HUES64 (cell line): ENCODE measurements around the gene CASZ1.

ENCODE experiments used
- H3K27ac ChIP-seq: 2 replicates; pipeline ENCODE4 v1.7.0; 2013; ENCODE audit warnings: low read depth, low read length, inconsistent platforms
- H3K27me3 ChIP-seq: 2 replicates; pipeline ENCODE4 v1.6.1; 2013; ENCODE audit warnings: mild to moderate bottlenecking, low read length; ENCODE audit not compliant: insufficient read depth
- H3K36me3 ChIP-seq: 2 replicates; pipeline ENCODE4 v1.6.1; 2013; ENCODE audit warnings: mild to moderate bottlenecking, low read length; ENCODE audit not compliant: insufficient read depth
- H3K4me1 ChIP-seq: 2 replicates; pipeline ENCODE4 v1.6.1; 2013; ENCODE audit warnings: mild to moderate bottlenecking, low read length, moderate library complexity; ENCODE audit not compliant: insufficient read depth
- H3K4me3 ChIP-seq: 2 replicates; pipeline ENCODE4 v1.5.1; 2013; ENCODE audit warnings: mild to moderate bottlenecking, low read length, moderate library complexity
- H3K9ac ChIP-seq: 2 replicates; pipeline ENCODE4 v1.6.1; 2013; ENCODE audit warnings: mild to moderate bottlenecking, low read depth, low read length
- H3K9me3 ChIP-seq: 2 replicates; pipeline ENCODE4 v1.6.1; 2013; ENCODE audit warnings: low read depth, low read length; ENCODE audit not compliant: insufficient read depth
- whole genome bisulfite sequencing: fragments of 150-250, 120-280 bp; methylation state at CpG from one replicate; pipeline ENCODE4 v1.1.7; 2013; ENCODE audit warnings: missing lambda C conversion rate; 5-methylcytosine and 5-hydroxymethylcytosine counted together

CASZ1 gene

DNA sequence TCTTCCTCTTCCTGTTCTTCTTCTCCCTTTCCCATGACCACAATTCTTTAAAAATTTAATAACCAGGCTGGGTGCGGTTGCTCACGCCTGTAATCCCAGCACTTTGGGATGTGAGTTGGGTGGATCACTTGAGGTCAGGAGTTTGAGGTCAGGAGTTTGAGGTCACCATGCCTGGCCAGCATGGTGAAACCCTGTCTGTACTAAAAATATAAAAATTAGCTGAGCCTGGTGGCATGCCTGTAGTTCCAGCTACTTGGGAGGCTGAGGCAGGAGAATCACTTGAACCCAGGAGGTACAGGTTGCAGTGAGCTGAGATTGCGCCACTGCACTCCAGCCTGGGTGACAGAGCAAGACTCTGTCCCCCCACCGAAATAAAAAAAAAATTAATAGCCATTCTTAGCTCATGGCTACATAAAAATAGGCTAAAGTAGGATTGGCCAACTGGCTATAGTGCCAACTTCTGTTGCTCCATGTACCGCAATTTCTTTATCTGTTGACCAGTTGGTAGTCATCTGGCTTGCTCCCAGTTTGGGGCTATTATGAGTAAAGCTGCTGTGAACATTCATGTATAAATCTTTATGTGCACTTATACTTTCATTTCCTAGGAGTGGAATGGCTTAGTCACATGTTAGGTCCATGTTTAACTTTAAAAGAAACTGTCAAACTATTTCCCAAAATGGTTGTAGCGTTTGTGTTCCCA lies 185.4 kb downstream of the CASZ1 start:
- no peaks in the 10 kb centered on the region for H3K36me3 ChIP-seq
- 94% methylated on average over 6 of the region's 6 CpGs for WGBS
- H3K9ac ChIP-seq: no peak overlapping the region
- H3K4me1 ChIP-seq: no peaks in the 10 kb centered on the region; the same call in 1 of the 2 replicates
- no peak overlapping the region for H3K4me3 ChIP-seq
- H3K9me3 ChIP-seq: no peaks in the 10 kb centered on the region
- no peaks in the 10 kb centered on the region for H3K27me3 ChIP-seq
- no peak overlapping the region for H3K27ac ChIP-seq

DNA sequence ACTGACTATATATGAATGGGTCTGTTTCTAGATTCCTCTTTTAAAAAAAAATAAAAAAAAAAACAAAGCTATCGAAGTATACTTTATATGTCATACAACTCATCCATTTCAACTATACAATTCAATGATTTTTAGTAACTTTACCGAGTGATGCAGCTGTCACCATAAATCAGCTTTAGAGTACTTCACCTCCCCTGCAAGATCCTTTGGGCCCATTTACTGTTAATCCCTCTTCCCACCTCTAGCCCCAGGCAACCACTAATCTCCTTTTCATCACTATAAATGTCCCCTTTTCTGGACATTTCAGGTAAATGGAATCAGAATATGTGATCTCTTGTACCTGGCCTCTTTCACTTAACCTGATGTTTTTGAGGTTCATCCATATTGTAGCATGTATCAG lies 187.8 kb downstream of the CASZ1 start:
- no peaks in the 10 kb centered on the region for H3K36me3 ChIP-seq
- 94% methylated on average over 2 of the region's 2 CpGs for WGBS
- H3K27ac ChIP-seq: no peak overlapping the region
- no peak overlapping the region for H3K9ac ChIP-seq
- H3K4me3 ChIP-seq: no peak overlapping the region
- no peaks in the 10 kb centered on the region for H3K4me1 ChIP-seq
- no peaks in the 10 kb centered on the region for H3K9me3 ChIP-seq
- no peaks in the 10 kb centered on the region for H3K27me3 ChIP-seq

DNA sequence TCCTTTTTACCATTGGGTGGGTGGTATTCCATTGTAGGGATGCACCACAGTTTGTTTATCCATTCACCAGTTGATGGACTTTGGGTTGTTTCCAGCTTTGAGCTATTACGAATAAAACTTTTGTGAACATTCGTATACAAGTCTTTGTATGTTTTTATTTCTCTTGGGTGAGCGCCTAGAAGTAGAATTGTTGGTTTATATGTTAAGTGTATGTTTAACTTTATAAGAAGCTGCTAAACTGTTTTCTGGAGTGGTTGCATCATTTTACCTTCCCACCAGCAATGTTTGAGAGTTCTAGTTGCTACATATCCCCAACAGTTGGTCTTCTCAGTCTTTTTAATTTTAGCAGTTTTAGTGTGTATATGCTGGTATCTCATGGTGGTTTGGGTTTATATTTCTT lies 189.2 kb downstream of the CASZ1 start:
- H3K36me3 ChIP-seq: no peaks in the 10 kb centered on the region
- H3K27me3 ChIP-seq: no peaks in the 10 kb centered on the region
- 100% methylated on average over 3 of the region's 3 CpGs for WGBS
- H3K9me3 ChIP-seq: no peaks in the 10 kb centered on the region
- H3K9ac ChIP-seq: no peak overlapping the region
- H3K4me1 ChIP-seq: no peaks in the 10 kb centered on the region
- H3K4me3 ChIP-seq: no peak overlapping the region
- H3K27ac ChIP-seq: no peak overlapping the region

DNA sequence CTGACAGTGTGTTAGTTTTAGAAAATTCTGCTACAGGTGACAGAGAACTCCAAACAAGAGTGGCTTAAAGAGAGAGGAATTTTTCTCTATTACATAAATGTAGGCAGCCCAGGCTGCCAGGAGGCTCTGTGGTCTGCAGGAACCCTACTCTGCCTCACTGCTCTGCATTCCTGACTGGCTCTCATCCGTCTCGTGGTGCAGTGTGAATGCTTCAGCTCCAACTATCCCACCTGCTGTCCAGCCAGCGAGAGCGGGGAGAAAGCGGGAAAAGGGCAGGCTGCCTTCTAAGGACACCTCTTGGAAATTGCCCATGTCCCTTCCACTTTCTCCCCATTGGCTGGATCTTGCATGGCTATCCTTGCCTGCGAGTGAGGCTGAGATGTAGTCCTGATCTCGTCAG lies 190.4 kb downstream of the CASZ1 start:
- WGBS: 89% methylated on average over 7 of the region's 7 CpGs
- H3K9me3 ChIP-seq: no peaks in the 10 kb centered on the region
- H3K27me3 ChIP-seq: no peaks in the 10 kb centered on the region
- H3K4me3 ChIP-seq: no peak overlapping the region
- H3K4me1 ChIP-seq: no peaks in the 10 kb centered on the region
- no peak overlapping the region for H3K9ac ChIP-seq
- no peaks in the 10 kb centered on the region for H3K36me3 ChIP-seq
- no peak overlapping the region for H3K27ac ChIP-seq

DNA sequence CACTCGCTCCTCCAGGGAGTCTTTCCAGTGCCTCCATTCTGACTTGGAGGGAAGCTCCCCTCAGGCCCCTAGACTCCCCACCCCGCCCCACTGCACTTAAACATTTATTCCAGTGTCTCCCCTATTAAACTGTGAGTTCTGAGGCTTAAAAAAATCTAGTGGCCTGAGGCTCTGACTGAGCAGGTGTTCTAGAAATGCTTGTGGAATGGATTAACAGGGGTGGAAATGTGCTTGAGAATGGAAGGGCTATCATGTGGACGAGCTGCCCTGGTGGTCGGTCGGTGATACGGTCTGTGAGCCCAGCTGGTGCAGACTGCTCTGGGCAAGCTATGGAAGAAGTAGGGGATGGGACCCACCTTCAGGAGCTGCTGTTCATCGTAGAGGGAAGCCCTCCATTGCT lies 191.5 kb downstream of the CASZ1 start:
- H3K27ac ChIP-seq: no peak overlapping the region
- no peak overlapping the region for H3K4me3 ChIP-seq
- H3K9me3 ChIP-seq: no peaks in the 10 kb centered on the region
- H3K4me1 ChIP-seq: no peaks in the 10 kb centered on the region
- no peak overlapping the region for H3K9ac ChIP-seq
- H3K27me3 ChIP-seq: no peaks in the 10 kb centered on the region
- H3K36me3 ChIP-seq: no peaks in the 10 kb centered on the region
- WGBS: 93% methylated on average over 6 of the region's 7 CpGs

DNA sequence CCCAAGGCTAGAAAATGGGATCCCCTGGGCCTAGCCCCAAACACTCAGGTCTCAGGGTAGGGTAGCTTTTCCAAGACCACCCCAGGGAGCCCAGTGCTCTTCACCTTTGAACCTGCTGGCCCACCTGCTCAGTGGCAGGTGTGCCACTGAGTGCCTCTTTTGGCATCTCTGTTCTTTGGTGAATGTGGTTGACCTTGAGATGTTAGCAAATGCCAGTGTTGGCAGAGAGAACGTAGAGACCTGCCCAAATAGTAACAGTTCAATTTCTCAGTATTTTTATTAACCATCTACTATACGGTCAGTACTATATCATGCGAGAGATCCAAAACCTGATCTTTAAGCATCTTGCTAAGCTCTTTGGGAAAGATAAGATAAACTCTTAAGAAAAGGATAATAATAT lies 193.5 kb downstream of the CASZ1 start:
- Histone ChIP-seq H3K4me1 (no peaks in the 10 kb centered on the region), H3K9me3 (no peaks in the 10 kb centered on the region), H3K36me3 (peaks cover 6% of the 10 kb centered on the region; the same call in 1 of the 2 replicates), H3K4me3 (no peak overlapping the region), H3K27me3 (no peaks in the 10 kb centered on the region), H3K9ac (no peak overlapping the region), H3K27ac (no peak overlapping the region)
- 100% methylated on average over 2 of the region's 3 CpGs for WGBS

DNA sequence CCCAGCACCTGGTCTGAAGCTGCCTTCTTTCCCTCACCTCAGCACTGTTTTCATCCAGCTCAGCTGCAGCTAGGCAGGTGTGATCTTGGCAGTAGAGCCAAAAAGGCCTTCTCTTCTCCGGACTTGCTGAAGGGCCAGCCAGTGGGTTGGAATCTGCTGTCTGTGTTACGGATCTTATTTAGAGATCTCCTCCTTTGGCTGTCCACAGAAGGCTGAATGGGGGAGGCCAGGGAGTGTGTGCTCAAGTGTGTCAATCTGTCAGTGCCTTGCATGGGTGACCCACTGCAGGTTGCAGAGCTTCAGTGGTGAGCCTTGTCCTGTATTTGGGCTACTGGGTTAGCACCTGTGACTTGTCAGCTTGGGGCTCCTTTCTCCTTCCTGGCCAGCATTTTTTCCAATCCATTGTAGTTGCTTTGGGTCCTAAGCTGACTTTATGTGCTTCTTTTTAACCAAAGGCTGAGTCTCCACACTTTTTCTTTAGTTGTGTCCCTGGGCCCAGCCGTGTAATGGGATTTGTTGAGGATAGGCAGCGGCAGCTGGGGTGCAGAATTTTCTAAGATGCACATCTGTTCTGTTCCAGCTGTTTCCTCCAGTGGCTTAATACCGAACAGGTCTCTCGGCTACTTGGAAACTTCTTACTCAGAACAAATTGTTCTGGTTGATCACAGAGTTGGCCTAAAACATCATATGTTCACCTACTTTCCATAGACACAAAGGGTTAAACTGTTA lies 194.9 kb downstream of the CASZ1 start:
- Histone ChIP-seq H3K4me3 (no peak overlapping the region), H3K27me3 (no peaks in the 10 kb centered on the region), H3K9me3 (no peaks in the 10 kb centered on the region), H3K9ac (no peak overlapping the region), H3K36me3 (peaks cover 6% of the 10 kb centered on the region; the same call in 1 of the 2 replicates), H3K27ac (no peak overlapping the region), H3K4me1 (0 out of 2 replicates have a peak, but pooled peaks cover 5% of the 10 kb centered on the region)
- 86% methylated on average over 6 of the region's 6 CpGs for WGBS

DNA sequence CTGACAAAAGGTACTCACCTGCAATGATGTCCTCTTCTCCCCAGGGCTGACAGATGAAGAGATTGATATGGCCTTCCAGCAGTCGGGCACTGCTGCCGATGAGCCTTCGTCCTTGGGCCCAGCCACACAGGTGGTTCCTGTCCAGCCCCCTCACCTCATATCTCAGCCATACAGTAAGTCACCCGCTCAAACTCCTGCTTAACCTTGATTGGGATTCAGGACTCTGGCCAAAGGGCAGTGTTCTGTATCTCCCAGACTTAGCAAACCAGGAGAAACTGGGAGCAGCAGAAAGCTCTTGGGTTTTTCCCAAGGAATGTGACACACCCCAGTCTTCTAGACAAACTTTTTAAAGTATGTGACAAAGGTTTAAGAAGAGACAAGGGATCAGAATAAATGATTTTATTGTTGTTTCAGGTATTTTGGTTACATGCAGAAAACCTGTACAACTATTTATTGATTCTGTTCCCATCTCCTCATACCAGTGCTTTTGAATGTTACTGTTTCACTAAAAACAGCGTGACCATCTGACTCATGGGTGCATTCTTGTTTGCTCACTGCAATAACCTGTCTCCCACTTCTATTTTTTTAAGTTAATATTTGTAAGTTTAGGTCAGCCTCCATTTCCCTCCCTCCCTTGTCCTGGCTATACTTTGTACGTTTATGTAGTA lies 197.1 kb downstream of the CASZ1 start:
- WGBS: 91% methylated on average over 6 of the region's 6 CpGs
- no peak overlapping the region for H3K4me3 ChIP-seq
- no peaks in the 10 kb centered on the region for H3K9me3 ChIP-seq
- H3K27me3 ChIP-seq: no peaks in the 10 kb centered on the region
- H3K36me3 ChIP-seq: peaks cover 6% of the 10 kb centered on the region; the same call in 1 of the 2 replicates
- H3K9ac ChIP-seq: no peak overlapping the region
- H3K4me1 ChIP-seq: peaks cover 19% of the 10 kb centered on the region; the same call in 1 of the 2 replicates
- no peak overlapping the region for H3K27ac ChIP-seq

DNA sequence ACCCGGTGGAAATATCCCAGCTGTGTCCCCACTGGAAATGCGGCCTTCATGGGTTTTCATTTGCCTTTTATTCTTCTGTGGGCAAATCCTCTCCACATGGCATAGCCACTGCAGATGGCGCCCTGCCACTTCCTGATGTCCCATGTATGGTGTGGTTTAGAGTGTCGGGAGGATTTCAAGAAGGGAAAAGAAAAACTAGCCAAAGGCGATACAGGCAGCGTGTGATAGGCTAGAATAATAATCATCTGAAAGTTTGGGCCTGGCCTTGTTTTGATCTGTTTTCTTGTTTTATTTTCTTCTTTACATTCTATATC lies 198.1 kb downstream of the CASZ1 start:
- Histone ChIP-seq H3K4me3 (no peak overlapping the region), H3K4me1 (peaks cover 26% of the 10 kb centered on the region), H3K9ac (no peak overlapping the region), H3K9me3 (no peaks in the 10 kb centered on the region), H3K27ac (no peak overlapping the region), H3K27me3 (no peaks in the 10 kb centered on the region), H3K36me3 (peaks cover 6% of the 10 kb centered on the region; the same call in 1 of the 2 replicates)
- WGBS: 94% methylated on average over 6 of the region's 6 CpGs

DNA sequence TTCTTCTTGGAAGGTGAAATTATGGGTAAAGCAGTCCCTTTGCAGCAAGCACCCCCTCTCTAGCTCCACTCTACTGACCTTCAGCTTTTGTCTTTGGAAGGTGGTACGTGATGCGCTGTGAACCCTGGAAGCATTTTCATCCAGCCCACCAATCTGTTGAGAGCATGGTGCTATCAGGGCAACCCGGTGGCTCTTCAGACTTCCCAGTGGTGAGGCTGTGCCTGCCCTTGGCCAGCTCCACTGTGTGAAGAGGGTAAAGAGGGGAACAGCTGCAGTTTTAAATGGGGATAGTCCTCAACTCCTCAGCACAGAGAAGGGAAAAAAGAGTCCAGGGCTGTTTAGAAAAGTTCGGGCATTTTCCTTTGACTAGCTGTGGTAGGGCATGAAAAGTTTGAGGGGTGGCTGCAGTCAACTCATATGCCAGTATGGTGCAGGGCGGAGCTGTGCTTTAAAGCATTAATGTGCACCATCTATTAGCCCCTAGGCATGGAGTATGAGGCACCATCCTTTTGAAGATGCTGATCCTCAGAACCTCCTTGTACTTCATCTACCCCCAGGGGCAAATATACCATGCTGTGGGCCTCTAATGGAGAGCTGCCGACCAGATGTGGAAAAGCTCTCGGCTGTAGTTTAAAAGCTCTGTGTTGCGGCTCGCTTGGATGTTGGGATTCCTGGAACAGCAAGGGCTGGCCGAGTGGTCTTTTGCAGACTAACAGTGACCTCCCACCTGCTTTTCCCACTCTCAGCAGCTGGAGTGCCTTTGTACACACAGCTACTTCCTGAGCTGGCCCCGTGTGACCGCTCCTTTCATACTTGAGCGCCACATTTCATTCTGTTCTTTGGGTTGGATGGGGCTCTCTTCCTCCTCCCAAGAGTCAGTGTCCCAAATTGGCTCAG lies 198.7 kb downstream of the CASZ1 start:
- Histone ChIP-seq H3K27me3 (no peaks in the 10 kb centered on the region), H3K36me3 (peaks cover 6% of the 10 kb centered on the region; the same call in 1 of the 2 replicates), H3K4me3 (no peak overlapping the region), H3K9ac (no peak overlapping the region), H3K27ac (no peak overlapping the region), H3K4me1 (peaks cover 32% of the 10 kb centered on the region), H3K9me3 (no peaks in the 10 kb centered on the region)
- 93% methylated on average over 13 of the region's 13 CpGs for WGBS
